HCT116 (cell line): ENCODE results near the gene ZNF423. TPM values are rescaled to one million over a fixed set of nuclear protein-coding genes. Genes with fewer than 3 reads are reported as not detected.

Source experiments
- ATAC-seq: fragments of 200-7000 bp; cut with Tn5 transposase; 2 replicates; pipeline ENCODE4 v1.9.1; 2020; ENCODE audit warnings: mild to moderate bottlenecking, moderate library complexity
- BruUV-seq: library from RNA; stranded (reverse); fragments of 400-500 nt; replicated peaks from 2 replicates; lab custom pipeline; 2021; lab: Mats Ljungman, UMichigan
- CTCF ChIA-PET: fragments of 300-600 bp; sonication (Branson Sonifier 250); formaldehyde crosslinking; loops from one replicate; lab custom pipeline; 2021; ENCODE audit warnings: antibody characterized with exemption; lab: Charles Lee
- POLR2A ChIA-PET: fragments of 300-600, 350-600 bp; sonication (Branson Sonifier 250); formaldehyde crosslinking; loops from one replicate; lab custom pipeline; 2021; ENCODE audit warnings: antibody characterized with exemption; lab: Charles Lee
- RAD21 ChIA-PET, 2 experiments: fragments of 300-600 bp; sonication (Branson Sonifier 250); formaldehyde crosslinking; loops; one replicate each; lab custom pipeline; 2023; ENCODE audit warnings: low total read pairs in 2 of 2; ENCODE audit not compliant: uncharacterized antibody in 2 of 2, unreplicated experiment in 2 of 2, low non-redundant PET in 1 of 2; lab: Charles Lee
- DNase-seq: peaks from one replicate; pipeline ENCODE4 v3.0.0-alpha.2; 2010; ENCODE audit warnings: low read depth, low spot score
- H2AFZ ChIP-seq: fragments of 200-600 bp; shearing (Covaris generic), sonication (generic); 2 replicates; pipeline ENCODE4 v1.6.1; 2017; ENCODE audit warnings: low read depth, mixed run types, mixed read lengths, antibody characterized with exemption, low read length; ENCODE audit not compliant: poor library complexity, severe bottlenecking
- H3K27ac ChIP-seq: 2 replicates; pipeline ENCODE4 v1.5.1; 2012; ENCODE audit warnings: low read depth, low read length
- H3K27me3 ChIP-seq: fragments of 200-600 bp; sonication (generic); 2 replicates; pipeline ENCODE4 v1.6.1; 2016; ENCODE audit warnings: mixed run types, low read length, mixed read lengths; ENCODE audit not compliant: insufficient read depth
- H3K36me3 ChIP-seq, 2 experiments: fragments of 200-500 bp in 1 of 2; fragments of 200-600 bp in 1 of 2; sonication (Bioruptor generic) in 1 of 2; sonication (generic) in 1 of 2; 2 replicates each; pipeline versions ENCODE4 v1.5.1 to v1.6.1; 2014 to 2016; ENCODE audit warnings: low read length in 2 of 2, inconsistent platforms in 1 of 2, mixed read lengths in 1 of 2, mixed run types in 1 of 2; ENCODE audit not compliant: insufficient read depth in 2 of 2, control insufficient read depth in 1 of 2
- H3K4me1 ChIP-seq, 2 experiments: fragments of 200-600 bp in 1 of 2; sonication (generic) in 1 of 2; 2 replicates each; pipeline versions ENCODE4 v1.5.1 to v1.6.1; 2012 to 2017; ENCODE audit warnings: low read length in 2 of 2, inconsistent platforms in 1 of 2, mild to moderate bottlenecking in 1 of 2, mixed read lengths in 1 of 2, mixed run types in 1 of 2, moderate library complexity in 1 of 2; ENCODE audit not compliant: insufficient read depth in 2 of 2, control insufficient read depth in 1 of 2
- H3K4me2 ChIP-seq: fragments of 200-600 bp; sonication (generic); 2 replicates; pipeline ENCODE4 v1.6.1; 2017; ENCODE audit warnings: mixed run types, low read length, mixed read lengths
- H3K4me3 ChIP-seq, 2 experiments: fragments of 200-600 bp in 1 of 2; sonication (generic) in 1 of 2; replicated peaks in 1 of 2; 2 replicates each; pipeline ENCODE4 v1.5.1; 2011 to 2016; ENCODE audit warnings: low read length in 2 of 2, control low read depth in 1 of 2, low read depth in 1 of 2, mild to moderate bottlenecking in 1 of 2, mixed read lengths in 1 of 2, mixed run types in 1 of 2
- H3K79me2 ChIP-seq: fragments of 200-600 bp; sonication (generic); 2 replicates; pipeline ENCODE4 v1.6.1; 2017; ENCODE audit warnings: mild to moderate bottlenecking, mixed run types, low read length, moderate library complexity, mixed read lengths; ENCODE audit not compliant: insufficient read depth
- H3K9ac ChIP-seq: fragments of 200-600 bp; sonication (generic); 2 replicates; pipeline ENCODE4 v1.6.1; 2016; ENCODE audit warnings: low read length, mixed read lengths
- H3K9me2 ChIP-seq: fragments of 200-600 bp; sonication (generic), shearing (Covaris generic); 2 replicates; pipeline ENCODE4 v1.6.1; 2017; ENCODE audit warnings: mixed run types, mild to moderate bottlenecking, moderate library complexity; ENCODE audit not compliant: insufficient read depth
- H3K9me3 ChIP-seq, 2 experiments: fragments of 200-500 bp in 1 of 2; fragments of 200-600 bp in 1 of 2; sonication (Bioruptor generic) in 1 of 2; sonication (generic) in 1 of 2; 2 replicates each; pipeline ENCODE4 v1.6.1; 2014 to 2017; ENCODE audit warnings: low read length in 2 of 2, mixed read lengths in 2 of 2, inconsistent platforms in 1 of 2, low read depth in 1 of 2, mild to moderate bottlenecking in 1 of 2, mixed run types in 1 of 2, moderate library complexity in 1 of 2; ENCODE audit not compliant: control insufficient read depth in 1 of 2, insufficient read depth in 1 of 2
- H4K20me1 ChIP-seq: fragments of 200-600 bp; sonication (generic), shearing (Covaris generic); 2 replicates; pipeline ENCODE4 v1.6.1; 2017; ENCODE audit warnings: mixed run types, mild to moderate bottlenecking, moderate library complexity; ENCODE audit not compliant: insufficient read depth
- ATF3 ChIP-seq: IDR thresholded peaks from 2 replicates; pipeline ENCODE4 v1.6.1; 2012
- CBX3 ChIP-seq: IDR thresholded peaks from 2 replicates; pipeline ENCODE4 v1.6.1; 2012; ENCODE audit warnings: low read depth
- CEBPB ChIP-seq: IDR thresholded peaks from 2 replicates; pipeline ENCODE4 v1.6.1; 2012; ENCODE audit warnings: low read depth
- CTCF ChIP-seq, 3 experiments: fragments of 200-600 bp in 1 of 3; sonication (generic) in 1 of 3; IDR thresholded peaks in 2 of 3; conservative IDR thresholded peaks in 1 of 3; 2 replicates each; pipeline ENCODE4 v1.5.1; 2012 to 2017; ENCODE audit warnings: low read depth in 2 of 3, low read length in 2 of 3, antibody characterized with exemption in 1 of 3, borderline replicate concordance in 1 of 3, control low read depth in 1 of 3, mild to moderate bottlenecking in 1 of 3, mixed read lengths in 1 of 3, mixed run types in 1 of 3, moderate library complexity in 1 of 3; ENCODE audit not compliant: insufficient read depth in 1 of 3
- EGR1 ChIP-seq: IDR thresholded peaks from 2 replicates; pipeline ENCODE4 v1.6.1; 2012; ENCODE audit warnings: low read depth
- ELF1 ChIP-seq: IDR thresholded peaks from 2 replicates; pipeline ENCODE4 v1.6.1; 2012; ENCODE audit warnings: low read depth, borderline replicate concordance
- EZH2 ChIP-seq: fragments of 200-600 bp; sonication (generic); IDR thresholded peaks from 2 replicates; pipeline ENCODE4 v1.6.1; 2017; ENCODE audit warnings: antibody characterized with exemption, mixed run types
- EZH2phosphoT487 ChIP-seq: fragments of 200-600 bp; IDR thresholded peaks from 2 replicates; pipeline ENCODE4 v1.6.1; 2018; ENCODE audit warnings: antibody characterized with exemption, borderline replicate concordance
- FOSL1 ChIP-seq: IDR thresholded peaks from 2 replicates; pipeline ENCODE4 v1.6.1; 2012; ENCODE audit warnings: low read depth
- JUND ChIP-seq: IDR thresholded peaks from 2 replicates; pipeline ENCODE4 v1.6.1; 2012
- POLR2A ChIP-seq: IDR thresholded peaks from 2 replicates; pipeline ENCODE4 v1.7.0; 2011; ENCODE audit warnings: borderline replicate concordance; ENCODE audit not compliant: insufficient read depth, insufficient read length; ENCODE audit errors: extremely low read depth
- POLR2AphosphoS5 ChIP-seq: IDR thresholded peaks from 2 replicates; pipeline ENCODE4 v1.6.1; 2011; ENCODE audit warnings: mild to moderate bottlenecking, low read depth, low read length, moderate library complexity
- RAD21 ChIP-seq: IDR thresholded peaks from 2 replicates; pipeline ENCODE4 v1.6.1; 2012; ENCODE audit warnings: low read depth, mild to moderate bottlenecking
- REST ChIP-seq: IDR thresholded peaks from 2 replicates; pipeline ENCODE4 v1.6.1; 2012; ENCODE audit warnings: low read depth
- SP1 ChIP-seq: IDR thresholded peaks from 2 replicates; pipeline ENCODE4 v1.6.1; 2012; ENCODE audit warnings: low read depth
- TCF7L2 ChIP-seq: IDR thresholded peaks from 2 replicates; pipeline ENCODE4 v1.7.0; 2011; ENCODE audit warnings: borderline replicate concordance, inconsistent platforms; ENCODE audit not compliant: insufficient read depth, insufficient read length; ENCODE audit errors: extremely low read depth
- YY1 ChIP-seq: IDR thresholded peaks from 2 replicates; pipeline ENCODE4 v1.6.1; 2011; ENCODE audit warnings: low read length, low read depth, moderate library complexity, mild to moderate bottlenecking; ENCODE audit not compliant: insufficient replicate concordance; ENCODE audit errors: extremely low read depth
- ZFX ChIP-seq: fragments of 450-650 bp; IDR thresholded peaks from 2 replicates; pipeline ENCODE4 v1.6.1; 2017
- ZNF274 ChIP-seq: fragments of 200-500 bp; sonication (Bioruptor generic); IDR thresholded peaks from 2 replicates; pipeline ENCODE4 v1.6.1; 2014; ENCODE audit warnings: mild to moderate bottlenecking, low read depth, low read length, inconsistent platforms
- intact Hi-C: fragments of 100-400 bp; cut with micrococcal nuclease; formaldehyde crosslinking; loops from 2 replicates; pipeline ENCODE4 v1.10.0; 2022
- total RNA-seq: library from RNA; stranded (reverse); gene quantifications from one replicate; pipeline ENCODE4 v1.2.1, GENCODE V29; 2021; ENCODE audit not compliant: unreplicated experiment
- TF ChIP-seq, protein P1 (sequence below): IDR thresholded peaks from 2 replicates; pipeline ENCODE4 v1.6.1; 2012

The ZNF423 gene
- total RNA-seq, 1 experiment from 2014 or later: 0.22 TPM

DNA sequence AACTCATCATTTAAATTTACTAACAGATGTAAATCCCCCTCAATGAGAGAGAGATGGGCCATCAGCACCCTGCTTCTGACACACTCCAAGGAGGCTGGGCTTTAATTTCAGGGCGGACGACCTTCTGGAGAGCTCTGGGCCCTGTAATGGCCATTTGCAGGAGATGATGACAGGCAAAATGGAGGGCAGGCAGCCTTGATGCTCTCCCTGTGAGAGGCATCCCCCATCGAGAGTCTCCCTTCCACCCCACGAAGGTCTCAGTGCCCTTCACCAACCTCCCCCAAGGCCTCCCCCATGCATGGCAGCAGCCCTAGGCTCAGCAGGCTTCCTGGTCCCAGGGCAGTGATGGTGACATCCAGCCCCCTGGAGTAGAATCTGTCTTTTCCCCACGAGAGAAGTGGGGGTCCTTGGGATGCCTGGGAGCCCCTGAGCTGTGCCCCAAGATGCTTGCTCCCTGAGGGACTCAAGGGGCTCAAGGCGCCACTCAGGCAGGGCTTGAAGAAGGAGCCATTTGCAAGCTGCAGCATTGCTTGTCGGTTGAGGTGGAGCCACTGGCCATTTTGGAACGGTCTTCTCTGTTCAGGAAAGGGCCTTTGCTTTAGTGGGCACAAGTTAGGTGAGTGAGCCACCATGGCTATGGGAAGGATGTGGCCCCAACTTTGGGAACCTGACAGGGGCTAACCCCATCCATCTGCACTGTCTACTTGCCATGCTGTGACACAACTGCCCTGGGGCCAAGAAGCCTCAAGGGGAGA lies 399.7 kb downstream of the ZNF423 start:
- intact Hi-C loops: no loop called here
- Histone ChIP-seq H3K9me3 (no peaks in the 10 kb centered on the region), H2AFZ (no peak overlapping the region), H3K9ac (no peak overlapping the region), H3K27me3 (peaks cover 9% of the 10 kb centered on the region; the same call in 1 of the 2 replicates), H3K27ac (no peak overlapping the region), H3K36me3 (no peaks in the 10 kb centered on the region)
- DNase-seq (no peak), ATAC-seq (no peak)
- RAD21 ChIA-PET: no interaction called here
- CTCF ChIA-PET: no interaction called here
- POLR2A ChIA-PET: no interaction called here
- TF ChIP-seq EZH2phosphoT487: no peak
- no peak for TF ChIP-seq SP1
- no peak for TF ChIP-seq FOSL1
- TF ChIP-seq REST: no peak
- no peak for TF ChIP-seq TCF7L2
- no peak for TF ChIP-seq EGR1
- no peak for TF ChIP-seq POLR2AphosphoS5
- no peak for TF ChIP-seq YY1
- no peak for TF ChIP-seq CBX3
- no peak for TF ChIP-seq CTCF (IDR thresholded peaks at IDR 0.05 in 2 of 3, conservative IDR thresholded peaks at IDR 0.05 in 1 of 3; ENCODE audit: borderline replicate concordance in 1 of 3, insufficient read depth in 1 of 3, low read depth in 2 of 3, low read length in 2 of 3)
- no peak for TF ChIP-seq RAD21
- TF ChIP-seq EZH2: no peak
- no peak for TF ChIP-seq ELF1
- TF ChIP-seq, protein P1, sequence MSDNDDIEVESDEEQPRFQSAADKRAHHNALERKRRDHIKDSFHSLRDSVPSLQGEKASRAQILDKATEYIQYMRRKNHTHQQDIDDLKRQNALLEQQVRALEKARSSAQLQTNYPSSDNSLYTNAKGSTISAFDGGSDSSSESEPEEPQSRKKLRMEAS: no peak
- TF ChIP-seq ZFX: no peak
- TF ChIP-seq ATF3: no peak
- TF ChIP-seq CEBPB: no peak
- TF ChIP-seq POLR2A: no peak
- no peak for TF ChIP-seq JUND
- no peak for TF ChIP-seq ZNF274
- TF ChIP-seq, all 23 proteins: peak for 0
- Histone ChIP-seq H4K20me1 (no peaks in the 10 kb centered on the region), H3K79me2 (no peaks in the 10 kb centered on the region), H3K4me3 (no peak overlapping the region), H3K4me2 (no peak overlapping the region), H3K9me2 (no peaks in the 10 kb centered on the region), H3K4me1 (peaks cover 0 to 3% of the 10 kb centered on the region in 2 experiments; a peak in 1 of 4 replicates)
- no TSS peak for BruUV-seq
